ENCODE measurements around the gene GATA1.

The GATA1 gene

DNA sequence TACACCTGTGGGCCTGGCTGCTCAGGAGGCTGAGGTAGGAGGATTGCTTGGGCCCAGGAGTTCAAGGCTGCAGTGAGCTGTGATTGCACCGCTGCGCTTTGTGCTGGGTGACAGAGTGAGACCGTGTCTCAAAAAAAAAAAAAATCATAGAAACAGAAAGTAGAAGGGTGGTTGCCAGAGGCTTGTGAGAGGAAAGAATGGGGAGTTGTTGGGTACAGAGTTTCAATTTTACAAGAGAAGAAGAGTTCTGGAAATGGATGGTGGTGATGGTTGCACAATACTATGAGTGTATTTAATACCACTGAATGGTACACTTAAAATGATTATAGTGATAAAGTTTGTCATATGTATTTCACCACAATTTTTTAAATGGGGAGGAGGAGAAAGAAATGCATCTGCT is 35.0 kb upstream of the GATA1 start:
- no peak overlapping the region for H3K23ac ChIP-seq (ENCODE audit: low read length)
- no peak overlapping the region for H4K12ac ChIP-seq (ENCODE audit: low read depth, low read length)
- H2AK5ac ChIP-seq (ENCODE audit: low read length), result no peak overlapping the region
- no peak overlapping the region for H2AFZ ChIP-seq (ENCODE audit: insufficient read depth, low read length, poor library complexity)
- H3K27me3 ChIP-seq (ENCODE audit: insufficient read depth, low read length), result no peaks in the 10 kb centered on the region
- no peak overlapping the region for H2BK120ac ChIP-seq (ENCODE audit: insufficient read depth, low read length, poor library complexity)
- H2BK5ac ChIP-seq (ENCODE audit: low read depth, low read length, poor library complexity), result no peak overlapping the region
- no peak overlapping the region for H3K4me2 ChIP-seq (ENCODE audit: low read length)
- no peak overlapping the region for H3K18ac ChIP-seq (ENCODE audit: low read length)
- no peaks in the 10 kb centered on the region for H3K79me2 ChIP-seq (ENCODE audit: control insufficient read depth, insufficient read depth, low read length, poor library complexity)
- DNase-seq, result no peak
- no peak overlapping the region for H2BK12ac ChIP-seq (ENCODE audit: low read length)
- H3K79me1 ChIP-seq (ENCODE audit: low read length), result peaks cover 3% of the 10 kb centered on the region
- H3K14ac ChIP-seq (ENCODE audit: low read length), result no peak overlapping the region
- no peaks in the 10 kb centered on the region for H3K36me3 ChIP-seq (ENCODE audit: control insufficient read depth in 1 of 2, insufficient read depth in 2 of 2, low read length in 2 of 2)
- peaks cover 15 to 20% of the 10 kb centered on the region in 2 experiments for H3K4me1 ChIP-seq (ENCODE audit: control insufficient read depth in 1 of 2, insufficient read depth in 2 of 2, low read length in 2 of 2)
- no peak overlapping the region for H3K9ac ChIP-seq (ENCODE audit: low read length)
- H4K91ac ChIP-seq (ENCODE audit: low read depth, low read length), result no peak overlapping the region
- WGBS (ENCODE audit: extremely low coverage, insufficient coverage, insufficient read length), result no CpG with 5 or more reads among the region's 3 CpGs
- H3K9me3 ChIP-seq (ENCODE audit: insufficient read depth, low read depth, low read length), result no peaks in the 10 kb centered on the region
- H3K27ac ChIP-seq (ENCODE audit: low read depth, low read length), result no peak overlapping the region
- H3K4me3 ChIP-seq (ENCODE audit: low read depth, low read length), result no peak overlapping the region
- no peak overlapping the region for H4K8ac ChIP-seq (ENCODE audit: low read depth, low read length)
- H3K4ac ChIP-seq (ENCODE audit: low read depth, low read length), result no peak overlapping the region

DNA sequence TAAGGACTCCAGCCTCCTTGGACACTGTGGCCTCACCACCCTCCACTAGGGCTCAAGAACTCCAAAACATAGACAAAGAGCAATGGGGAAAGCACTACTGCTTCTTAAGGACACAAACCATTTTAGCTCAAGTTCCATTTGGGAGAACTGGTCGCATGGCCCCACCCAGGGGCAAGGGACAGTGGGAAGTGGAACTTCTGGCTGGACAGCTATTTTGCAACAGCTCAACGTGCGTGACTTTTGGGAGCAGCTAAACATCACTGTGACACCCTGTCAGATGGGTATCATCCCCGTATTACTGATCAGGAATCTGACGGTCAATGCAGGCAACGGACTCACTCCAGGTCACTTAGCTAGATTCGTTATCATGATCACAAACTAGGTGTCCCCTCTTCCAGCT is 33.9 kb upstream of the GATA1 start:
- Histone ChIP-seq H3K23ac (ENCODE audit: low read length) (no peak overlapping the region), H3K4me2 (ENCODE audit: low read length) (no peak overlapping the region), H3K79me2 (ENCODE audit: control insufficient read depth, insufficient read depth, low read length, poor library complexity) (no peaks in the 10 kb centered on the region), H4K91ac (ENCODE audit: low read depth, low read length) (no peak overlapping the region), H3K18ac (ENCODE audit: low read length) (no peak overlapping the region), H4K12ac (ENCODE audit: low read depth, low read length) (no peak overlapping the region), H2AFZ (ENCODE audit: insufficient read depth, low read length, poor library complexity) (no peak overlapping the region), H3K79me1 (ENCODE audit: low read length) (peaks cover 3% of the 10 kb centered on the region), H3K14ac (ENCODE audit: low read length) (no peak overlapping the region), H2BK12ac (ENCODE audit: low read length) (no peak overlapping the region), H4K8ac (ENCODE audit: low read depth, low read length) (no peak overlapping the region), H3K4me3 (ENCODE audit: low read depth, low read length) (no peak overlapping the region), H3K4ac (ENCODE audit: low read depth, low read length) (no peak overlapping the region), H3K9ac (ENCODE audit: low read length) (no peak overlapping the region), H3K9me3 (ENCODE audit: insufficient read depth, low read depth, low read length) (no peaks in the 10 kb centered on the region), H3K4me1 (ENCODE audit: control insufficient read depth in 1 of 2, insufficient read depth in 2 of 2, low read length in 2 of 2) (peaks cover 15 to 20% of the 10 kb centered on the region in 2 experiments), H2AK5ac (ENCODE audit: low read length) (no peak overlapping the region), H3K36me3 (ENCODE audit: control insufficient read depth in 1 of 2, insufficient read depth in 2 of 2, low read length in 2 of 2) (no peaks in the 10 kb centered on the region), H2BK120ac (ENCODE audit: insufficient read depth, low read length, poor library complexity) (no peak overlapping the region), H3K27ac (ENCODE audit: low read depth, low read length) (no peak overlapping the region), H2BK5ac (ENCODE audit: low read depth, low read length, poor library complexity) (no peak overlapping the region), H3K27me3 (ENCODE audit: insufficient read depth, low read length) (no peaks in the 10 kb centered on the region)
- no CpG with 5 or more reads among the region's 7 CpGs for WGBS (ENCODE audit: extremely low coverage, insufficient coverage, insufficient read length)
- DNase-seq, result peak; percentile 62 to 83

DNA sequence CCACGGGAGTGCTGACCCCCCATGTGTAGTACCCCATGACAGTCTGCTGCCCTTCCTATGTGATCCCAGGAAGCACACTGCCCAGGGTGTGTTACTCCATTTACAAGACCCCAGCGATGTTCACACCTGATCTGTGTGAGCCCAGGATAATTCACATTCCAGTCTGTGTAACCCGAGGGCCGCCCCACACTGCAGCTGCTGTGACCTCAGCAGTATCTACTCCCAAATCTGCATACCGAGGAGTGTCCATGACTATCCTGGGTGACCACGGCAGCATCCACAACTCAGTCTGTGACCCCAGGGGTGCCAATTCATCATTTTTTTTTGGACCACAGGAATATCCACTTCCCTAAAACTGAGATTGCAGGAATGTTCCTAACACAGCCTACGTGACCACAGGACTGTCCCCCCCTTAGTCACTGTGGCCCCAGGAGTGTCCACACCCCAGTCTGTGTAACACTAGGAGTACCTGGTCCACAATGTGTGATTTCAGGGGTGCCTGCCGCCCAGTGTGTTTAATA is 32.6 kb upstream of the GATA1 start:
- Histone ChIP-seq H3K14ac (ENCODE audit: low read length) (no peak overlapping the region), H4K12ac (ENCODE audit: low read depth, low read length) (no peak overlapping the region), H3K9ac (ENCODE audit: low read length) (no peak overlapping the region), H4K8ac (ENCODE audit: low read depth, low read length) (peak overlapping the region; percentile 18), H4K91ac (ENCODE audit: low read depth, low read length) (peak overlapping the region; percentile 4), H2BK120ac (ENCODE audit: insufficient read depth, low read length, poor library complexity) (peak overlapping the region; percentile 54), H3K9me3 (ENCODE audit: insufficient read depth, low read depth, low read length) (no peaks in the 10 kb centered on the region), H3K36me3 (ENCODE audit: control insufficient read depth in 1 of 2, insufficient read depth in 2 of 2, low read length in 2 of 2) (no peaks in the 10 kb centered on the region), H2AK5ac (ENCODE audit: low read length) (no peak overlapping the region), H3K79me2 (ENCODE audit: control insufficient read depth, insufficient read depth, low read length, poor library complexity) (no peaks in the 10 kb centered on the region), H2BK5ac (ENCODE audit: low read depth, low read length, poor library complexity) (no peak overlapping the region), H3K27ac (ENCODE audit: low read depth, low read length) (no peak overlapping the region), H3K4ac (ENCODE audit: low read depth, low read length) (no peak overlapping the region), H3K4me3 (ENCODE audit: low read depth, low read length) (no peak overlapping the region), H3K27me3 (ENCODE audit: insufficient read depth, low read length) (no peaks in the 10 kb centered on the region), H2AFZ (ENCODE audit: insufficient read depth, low read length, poor library complexity) (no peak overlapping the region), H3K79me1 (ENCODE audit: low read length) (peaks cover 3% of the 10 kb centered on the region), H3K23ac (ENCODE audit: low read length) (no peak overlapping the region), H3K18ac (ENCODE audit: low read length) (no peak overlapping the region), H3K4me1 (ENCODE audit: control insufficient read depth in 1 of 2, insufficient read depth in 2 of 2, low read length in 2 of 2) (peaks cover 15 to 20% of the 10 kb centered on the region in 2 experiments), H2BK12ac (ENCODE audit: low read length) (no peak overlapping the region), H3K4me2 (ENCODE audit: low read length) (no peak overlapping the region)
- DNase-seq, result peak; percentile 33 to 60
- no CpG with 5 or more reads among the region's 8 CpGs for WGBS (ENCODE audit: extremely low coverage, insufficient coverage, insufficient read length)

DNA sequence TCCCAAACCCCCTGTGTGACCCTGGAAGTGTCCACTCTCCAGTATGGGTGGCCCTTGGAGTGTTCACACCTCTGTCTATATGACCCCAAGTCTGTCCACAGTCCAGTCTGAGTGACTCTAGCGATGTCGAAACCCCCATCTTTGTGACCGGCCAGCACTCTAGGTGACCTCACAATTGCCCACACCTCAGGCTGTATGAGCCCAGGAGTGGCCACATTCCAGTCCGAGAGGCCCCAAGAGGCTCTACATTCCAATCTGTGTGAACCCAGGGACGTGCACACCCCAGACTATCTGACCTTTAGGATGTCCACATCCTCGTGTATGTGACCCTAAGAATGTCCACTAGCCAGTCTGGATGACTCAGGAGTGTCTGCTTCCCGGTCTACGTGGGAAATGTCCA is 32.2 kb upstream of the GATA1 start:
- H2BK120ac ChIP-seq (ENCODE audit: insufficient read depth, low read length, poor library complexity), result peak overlapping the region; percentile 54
- DNase-seq, result peak; percentile 16 to 45
- H3K27me3 ChIP-seq (ENCODE audit: insufficient read depth, low read length), result no peaks in the 10 kb centered on the region
- H2BK5ac ChIP-seq (ENCODE audit: low read depth, low read length, poor library complexity), result no peak overlapping the region
- peaks cover 3% of the 10 kb centered on the region for H3K79me1 ChIP-seq (ENCODE audit: low read length)
- no peak overlapping the region for H3K9ac ChIP-seq (ENCODE audit: low read length)
- H3K14ac ChIP-seq (ENCODE audit: low read length), result no peak overlapping the region
- no peak overlapping the region for H4K12ac ChIP-seq (ENCODE audit: low read depth, low read length)
- H4K91ac ChIP-seq (ENCODE audit: low read depth, low read length), result peak overlapping the region; percentile 4
- H3K4me2 ChIP-seq (ENCODE audit: low read length), result no peak overlapping the region
- no peak overlapping the region for H3K4me3 ChIP-seq (ENCODE audit: low read depth, low read length)
- peak overlapping the region; percentile 18 for H4K8ac ChIP-seq (ENCODE audit: low read depth, low read length)
- no peak overlapping the region for H2AK5ac ChIP-seq (ENCODE audit: low read length)
- no peaks in the 10 kb centered on the region for H3K36me3 ChIP-seq (ENCODE audit: control insufficient read depth in 1 of 2, insufficient read depth in 2 of 2, low read length in 2 of 2)
- H3K27ac ChIP-seq (ENCODE audit: low read depth, low read length), result no peak overlapping the region
- H2AFZ ChIP-seq (ENCODE audit: insufficient read depth, low read length, poor library complexity), result no peak overlapping the region
- WGBS (ENCODE audit: extremely low coverage, insufficient coverage, insufficient read length), result no CpG with 5 or more reads among the region's 8 CpGs
- H3K4ac ChIP-seq (ENCODE audit: low read depth, low read length), result no peak overlapping the region
- no peaks in the 10 kb centered on the region for H3K79me2 ChIP-seq (ENCODE audit: control insufficient read depth, insufficient read depth, low read length, poor library complexity)
- H3K9me3 ChIP-seq (ENCODE audit: insufficient read depth, low read depth, low read length), result no peaks in the 10 kb centered on the region
- H3K4me1 ChIP-seq (ENCODE audit: control insufficient read depth in 1 of 2, insufficient read depth in 2 of 2, low read length in 2 of 2), result peaks cover 15 to 20% of the 10 kb centered on the region in 2 experiments
- H3K23ac ChIP-seq (ENCODE audit: low read length), result no peak overlapping the region
- no peak overlapping the region for H2BK12ac ChIP-seq (ENCODE audit: low read length)
- H3K18ac ChIP-seq (ENCODE audit: low read length), result no peak overlapping the region

Data from trophoblast cell (in vitro differentiated cells and primary cell).